HuH-7 (cell line): ENCODE measurements around the gene SELPLG.
"Not testable (repeated sequence)": the region's sequence is repeated elsewhere in the genome, so short reads cannot be mapped to it uniquely, and the experiment has no call there.

Experiments used
- DNase-seq: peaks from one replicate; pipeline ENCODE4 v3.0.0; 2011; ENCODE audit warnings: low spot score

Gene SELPLG

DNA sequence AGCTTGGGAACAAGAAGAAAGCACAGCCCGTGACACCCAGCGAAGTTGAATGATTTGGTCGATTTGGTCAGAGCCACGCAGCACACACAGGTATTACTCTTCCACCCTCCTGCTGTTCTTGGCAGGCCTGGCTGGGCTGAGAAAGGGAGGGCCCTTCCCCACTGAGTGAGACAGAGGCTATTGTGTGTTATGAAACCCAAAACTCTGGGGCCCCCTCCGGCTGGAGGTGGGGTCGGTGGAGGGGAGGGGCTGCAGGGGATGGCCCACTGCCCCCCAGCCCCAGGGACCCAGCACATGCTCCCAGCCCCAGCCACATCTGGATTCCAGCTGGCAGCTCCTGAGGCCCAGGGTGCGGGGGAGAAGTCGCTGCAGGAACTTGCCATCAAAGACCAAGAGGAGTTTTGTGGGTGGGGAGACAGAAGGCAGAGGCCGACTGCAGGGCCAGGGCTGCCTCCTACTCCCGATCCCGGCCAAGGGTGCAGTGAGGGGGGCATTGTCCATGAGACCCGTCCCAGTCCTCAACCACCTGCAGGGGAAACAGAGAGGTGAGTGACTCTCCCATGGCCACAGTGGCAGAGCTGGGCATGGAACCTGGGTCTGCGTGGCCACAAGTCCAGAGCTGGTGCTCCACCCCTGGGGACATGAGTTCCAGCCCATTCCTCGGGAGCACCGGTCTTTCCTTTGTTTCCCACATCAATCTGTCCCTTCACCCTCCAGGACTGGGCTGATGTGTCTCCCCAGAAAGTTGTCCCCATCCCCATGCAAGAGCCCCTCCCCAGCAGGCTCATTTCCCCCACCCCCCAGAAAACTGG, 44.5 kb downstream of the SELPLG start:
- DNase-seq, result no peak

- no peak for DNase-seq
Observed at GRCh38 chr12:108587826-108588225, 45.9 kb downstream of the SELPLG start.

- no peak for DNase-seq
Observed at GRCh38 chr12:108586306-108586705, 47.4 kb downstream of the SELPLG start.

DNA sequence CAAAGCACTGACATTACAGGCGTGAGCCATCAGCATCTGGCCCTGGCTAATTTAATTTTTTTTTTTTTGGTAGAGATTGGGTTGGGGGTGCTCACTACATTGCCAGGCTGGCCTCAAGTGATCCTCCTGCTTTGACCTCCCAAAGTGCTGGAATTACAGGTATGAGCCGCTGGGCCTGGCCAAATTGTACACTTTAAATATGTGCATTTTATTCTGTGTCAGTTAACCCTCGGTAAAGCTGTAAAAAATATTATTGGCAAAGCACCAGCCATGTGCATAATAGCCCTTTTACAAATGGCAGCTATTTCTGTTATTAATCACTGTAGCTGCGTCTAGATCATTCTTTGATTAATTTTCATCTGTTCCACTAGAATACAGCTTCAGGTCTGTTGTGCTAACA, 47.8 kb downstream of the SELPLG start:
- DNase-seq, result no peak

- DNase-seq, result no peak
Observed at GRCh38 chr12:108584456-108585065, 49.1 kb downstream of the SELPLG start.

DNA sequence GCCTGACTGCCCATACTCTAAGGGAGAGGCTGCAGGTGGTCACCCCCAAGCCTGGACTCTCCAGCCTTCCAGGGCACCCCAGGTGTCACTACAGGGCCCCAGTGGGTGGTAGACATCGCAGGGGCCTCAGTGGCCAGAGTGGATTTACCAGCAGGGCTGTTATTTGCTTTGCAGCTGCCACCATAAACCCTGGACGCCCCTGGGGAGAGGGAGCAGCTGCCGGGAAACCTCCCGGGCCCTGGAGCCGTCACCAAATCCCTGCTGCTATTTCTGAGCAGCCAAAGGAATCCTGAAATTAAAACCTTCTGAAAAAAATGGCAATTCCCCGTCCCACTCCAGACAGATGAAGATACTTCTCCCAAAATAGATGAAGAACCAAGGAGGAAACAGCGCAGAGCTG, 49.7 kb downstream of the SELPLG start:
- peak; percentile 58 for DNase-seq

DNA sequence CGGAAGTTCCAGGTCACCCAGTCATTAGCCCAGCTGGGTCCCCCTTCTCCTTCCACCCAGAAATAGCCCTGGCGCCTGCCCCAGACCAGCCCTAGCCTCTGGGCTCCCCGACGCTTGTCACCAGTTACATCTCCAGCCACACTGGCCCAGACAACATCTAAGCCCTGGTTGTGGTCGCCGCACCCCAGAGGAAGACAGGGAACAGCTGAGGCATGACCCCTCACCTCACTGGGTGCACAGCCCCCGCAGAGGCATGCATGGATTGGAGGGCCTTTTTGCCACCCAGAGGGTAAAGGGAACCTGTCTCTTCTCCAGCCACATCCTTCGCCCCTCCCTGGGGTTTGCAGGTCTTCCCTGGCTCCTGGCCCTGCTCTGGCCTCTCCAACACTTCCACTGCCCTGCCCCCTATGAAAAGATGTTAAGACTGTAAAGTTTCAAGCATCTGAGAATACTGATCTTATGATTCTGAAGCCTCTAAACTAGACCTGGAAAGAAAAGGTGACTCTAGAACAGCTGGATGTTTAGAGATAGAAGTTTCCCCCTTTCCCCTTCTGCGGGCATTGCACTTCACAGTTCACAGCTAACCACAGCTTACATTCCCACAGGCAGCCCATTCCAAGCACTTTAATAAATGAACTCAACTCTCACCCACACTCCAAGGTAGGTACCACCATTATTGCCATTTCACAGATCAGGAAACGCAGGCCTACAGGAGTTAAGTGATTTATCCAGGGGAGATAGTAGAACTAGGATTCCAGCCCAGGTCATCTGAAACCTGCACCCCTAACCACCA, 50.5 kb downstream of the SELPLG start:
- DNase-seq, result no peak

DNA sequence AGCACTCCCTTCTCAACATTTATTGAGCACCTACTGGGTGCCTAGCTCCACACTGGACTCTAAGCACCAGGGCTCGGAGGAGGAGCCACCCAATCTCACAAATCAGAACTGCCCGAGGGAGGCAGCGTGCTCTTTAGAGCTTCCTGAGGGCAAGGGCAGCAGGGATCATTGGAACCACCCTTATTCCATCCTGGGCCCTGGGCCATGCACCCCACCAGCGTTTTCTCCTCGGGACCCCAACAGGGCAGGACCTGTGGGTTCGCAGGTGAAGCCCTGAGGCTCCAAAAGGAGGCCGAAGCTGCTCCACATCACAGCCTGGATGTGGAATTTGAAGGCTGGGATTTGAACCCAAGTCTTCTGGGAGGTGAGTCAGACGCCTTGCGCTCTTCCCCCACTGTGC, 51.2 kb downstream of the SELPLG start:
- DNase-seq, result no peak

- DNase-seq, result no peak
Observed at GRCh38 chr12:108581311-108582227, 52.1 kb downstream of the SELPLG start.

- DNase-seq, result no peak
Observed at GRCh38 chr12:108580531-108580930, 53.2 kb downstream of the SELPLG start.

- no peak for DNase-seq
Observed at GRCh38 chr12:108578813-108579212, 54.9 kb downstream of the SELPLG start.

- DNase-seq, result no peak
Observed at GRCh38 chr12:108578264-108578663, 55.4 kb downstream of the SELPLG start.

- DNase-seq, result no peak
Observed at GRCh38 chr12:108577458-108577857, 56.2 kb downstream of the SELPLG start.

DNA sequence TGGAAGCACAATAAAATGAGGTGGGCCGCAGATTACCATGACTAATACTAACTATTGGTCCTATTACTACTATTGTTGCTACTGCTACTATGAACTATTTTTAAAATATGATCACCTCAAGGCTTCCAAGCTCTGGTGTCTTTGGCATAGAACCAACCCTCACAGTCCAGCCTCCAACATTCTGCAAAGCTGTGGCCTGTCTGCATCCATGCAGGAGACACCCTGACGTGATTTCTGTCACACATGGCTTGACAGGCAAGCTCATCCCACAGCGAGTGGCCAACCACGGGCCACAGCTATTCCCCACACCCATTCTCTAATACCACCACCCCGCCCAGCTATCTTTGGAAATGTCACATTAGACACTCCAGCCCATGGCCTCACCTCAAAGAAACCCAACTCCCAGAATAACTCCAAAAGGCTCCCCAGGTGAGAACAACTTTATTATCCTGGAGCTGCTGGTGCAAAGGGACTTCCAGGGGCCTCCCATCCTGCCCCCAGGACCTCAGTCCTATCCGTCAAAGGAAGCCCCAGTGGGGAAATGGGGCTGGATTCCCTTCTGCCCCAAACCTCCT, 56.9 kb downstream of the SELPLG start:
- DNase-seq, result no peak

- no peak for DNase-seq
Observed at GRCh38 chr12:108575199-108575912, 58.3 kb downstream of the SELPLG start.

DNA sequence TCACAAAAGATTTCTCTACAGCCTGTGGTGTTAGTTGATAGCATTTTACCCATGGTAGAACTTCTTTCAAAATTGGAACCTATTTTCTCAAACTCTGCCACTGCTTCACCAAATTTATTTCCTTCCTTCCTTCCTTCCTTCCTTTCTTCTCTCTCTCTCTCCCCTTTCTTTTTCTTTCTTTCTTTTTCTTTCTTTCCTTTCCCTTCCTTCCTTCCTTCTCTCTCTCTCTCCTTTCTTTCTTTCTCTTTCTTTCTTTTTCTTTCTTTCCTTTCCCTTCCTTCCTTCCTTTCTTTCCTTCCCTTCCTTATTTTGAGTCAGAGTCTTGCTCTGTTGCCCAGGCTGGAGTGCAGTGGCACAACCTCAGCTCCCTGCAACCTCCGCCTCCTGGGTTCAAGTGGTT, 59.4 kb downstream of the SELPLG start:
- not testable (repeated sequence) for DNase-seq

GRCh38 chr12:108573317-108573716, 60.4 kb downstream of the SELPLG start:
- no peak for DNase-seq

DNA sequence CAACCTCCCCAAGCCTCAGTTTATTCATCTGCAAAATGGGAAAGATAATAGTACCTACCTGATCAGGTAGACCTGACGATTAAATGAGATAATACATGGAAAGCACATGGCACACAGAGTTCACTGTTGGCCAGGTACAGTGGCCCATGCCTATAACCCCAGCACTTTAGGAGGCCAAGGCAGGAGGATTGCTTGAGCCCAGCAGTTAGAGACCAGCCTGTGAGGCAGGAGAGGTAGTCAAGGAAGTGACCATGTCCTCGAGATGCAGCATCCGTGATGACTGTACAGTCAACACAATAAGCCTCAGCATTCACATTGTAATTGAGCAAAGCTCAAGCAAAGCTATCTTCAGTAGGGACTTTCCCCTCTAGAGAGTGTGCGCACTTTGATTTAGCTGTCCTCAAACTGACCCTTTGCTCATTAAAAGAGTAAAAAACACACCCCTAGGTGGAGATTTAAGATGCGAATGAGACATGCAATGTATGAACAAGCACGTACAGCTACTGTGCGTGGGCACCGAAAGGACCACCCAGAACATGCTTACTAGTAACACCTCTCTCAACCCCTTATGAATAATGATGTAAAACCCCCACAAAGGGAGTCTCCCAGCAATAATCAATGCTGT, 61.4 kb downstream of the SELPLG start:
- no peak for DNase-seq
